ENCODE results near the gene METTL2B.
A peak's percentile ranks its signal among the peaks of the same experiment; 100 is the strongest.
"Not testable (repeated sequence)": the region's sequence is repeated elsewhere in the genome, so short reads cannot be mapped to it uniquely, and the experiment has no call there.

Gene METTL2B

DNA sequence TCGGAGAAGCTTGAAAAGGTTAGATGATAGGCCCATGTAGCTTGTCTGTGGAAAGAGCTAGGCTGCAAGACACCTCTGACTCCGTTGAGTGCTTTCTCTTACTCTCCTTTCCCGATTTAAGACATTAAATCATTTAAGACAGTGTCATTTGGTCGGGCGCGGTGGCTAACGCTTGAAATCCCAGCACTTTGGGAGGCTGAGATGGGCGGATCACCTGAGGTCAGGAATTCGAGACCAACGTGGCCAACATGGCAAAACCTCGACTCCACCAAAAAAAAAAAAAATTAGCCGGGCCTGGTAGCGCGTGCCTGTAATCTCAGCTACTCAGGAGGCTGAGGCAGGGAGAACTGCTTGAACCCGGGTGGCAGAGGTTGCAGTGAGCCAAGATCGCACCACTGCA is 52.6 kb downstream of the METTL2B start:
- DNase-seq: not testable (repeated sequence)

DNA sequence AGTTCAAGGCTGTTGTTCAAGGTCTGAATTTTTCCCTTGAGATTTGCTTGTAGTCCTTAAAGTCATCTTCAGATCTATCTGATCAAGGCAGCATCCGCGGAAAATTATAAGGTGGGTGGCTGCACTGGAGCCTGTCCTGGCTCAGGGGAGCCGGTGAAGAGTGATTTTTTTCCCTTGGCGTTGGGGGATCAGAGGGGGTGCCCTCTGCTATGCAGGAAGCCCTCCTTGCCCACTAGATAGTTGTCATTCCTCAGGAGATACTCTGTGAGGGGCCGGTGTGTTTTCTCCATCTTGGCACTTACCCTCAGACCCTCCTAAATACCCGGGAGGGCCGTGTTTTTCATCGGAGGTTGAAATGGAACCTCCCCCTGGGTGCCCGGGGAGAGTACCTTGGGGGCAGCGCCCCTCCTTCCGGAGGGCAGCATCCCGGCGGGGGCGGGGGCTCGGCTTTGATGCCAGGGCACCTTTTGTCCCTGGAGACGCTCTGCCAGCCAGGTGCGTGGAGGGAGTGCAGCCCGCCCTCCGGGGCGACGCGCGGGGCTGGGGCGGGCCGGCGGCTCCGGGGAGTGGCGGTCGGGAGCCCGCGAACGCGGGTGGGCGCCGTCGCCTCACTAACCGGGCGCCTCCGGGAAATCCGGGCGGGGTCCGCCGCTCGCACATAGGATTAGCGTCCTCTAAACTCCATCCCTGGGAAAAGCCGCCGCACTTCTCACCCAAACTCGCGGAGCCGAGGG is 53.7 kb downstream of the METTL2B start:
- not testable (repeated sequence) for DNase-seq

DNA sequence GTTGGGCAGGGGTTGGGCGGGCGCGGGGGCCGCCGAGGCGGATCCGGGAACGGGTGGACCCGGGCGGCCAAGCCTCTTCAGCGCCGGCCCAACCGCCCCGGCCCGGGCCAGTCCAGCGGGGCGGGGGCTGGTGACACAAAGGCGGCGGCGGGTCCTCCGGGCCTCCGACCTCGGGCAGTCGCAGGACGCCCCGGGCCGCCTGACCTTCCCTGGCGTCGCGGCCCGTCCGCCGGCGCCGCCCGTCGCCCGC is 54.2 kb downstream of the METTL2B start:
- no peak for DNase-seq

DNA sequence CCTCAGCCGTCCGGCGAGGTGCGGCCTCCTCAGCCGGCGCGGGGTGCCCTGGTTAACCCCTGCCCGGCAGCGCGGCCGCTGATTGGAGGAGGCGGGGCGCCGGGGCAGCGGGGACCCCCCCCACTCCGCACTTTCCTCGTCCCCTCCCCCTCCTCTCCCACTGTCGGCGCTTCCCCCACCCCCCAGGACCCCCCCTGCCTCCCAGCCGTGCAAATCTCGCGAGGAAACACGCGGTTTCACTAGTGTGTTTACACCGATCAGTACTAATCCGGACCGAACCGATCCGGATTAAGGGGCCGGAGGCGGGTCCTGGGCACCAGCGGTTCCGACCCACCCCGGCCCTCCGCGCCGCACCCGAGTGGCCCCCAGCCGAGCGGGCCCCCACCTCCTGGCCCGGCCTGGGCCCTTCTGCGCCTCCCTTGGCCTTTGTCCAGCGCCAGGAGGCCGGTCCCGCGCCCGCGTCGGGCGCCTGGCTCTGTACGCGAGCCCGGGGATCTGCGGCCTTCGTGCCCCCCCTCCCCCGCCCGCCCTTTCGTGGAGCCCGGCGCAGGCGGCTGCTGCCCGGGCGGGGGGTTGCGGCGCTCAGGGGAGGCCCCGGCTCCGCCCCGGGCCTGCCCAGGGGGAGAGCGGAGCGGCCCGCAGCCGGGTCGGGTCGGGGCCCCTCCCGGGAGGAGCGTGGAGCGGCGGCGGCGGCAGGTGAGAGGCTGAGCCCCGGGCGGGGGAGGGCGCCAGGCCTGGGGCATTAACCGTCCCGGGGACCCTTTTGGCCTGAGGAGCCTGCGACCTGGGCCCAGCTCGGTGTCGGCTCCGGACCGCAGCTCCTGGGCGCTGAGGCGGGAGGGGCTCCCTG is 54.8 kb downstream of the METTL2B start:
- DNase-seq: peak; percentile 91

DNA sequence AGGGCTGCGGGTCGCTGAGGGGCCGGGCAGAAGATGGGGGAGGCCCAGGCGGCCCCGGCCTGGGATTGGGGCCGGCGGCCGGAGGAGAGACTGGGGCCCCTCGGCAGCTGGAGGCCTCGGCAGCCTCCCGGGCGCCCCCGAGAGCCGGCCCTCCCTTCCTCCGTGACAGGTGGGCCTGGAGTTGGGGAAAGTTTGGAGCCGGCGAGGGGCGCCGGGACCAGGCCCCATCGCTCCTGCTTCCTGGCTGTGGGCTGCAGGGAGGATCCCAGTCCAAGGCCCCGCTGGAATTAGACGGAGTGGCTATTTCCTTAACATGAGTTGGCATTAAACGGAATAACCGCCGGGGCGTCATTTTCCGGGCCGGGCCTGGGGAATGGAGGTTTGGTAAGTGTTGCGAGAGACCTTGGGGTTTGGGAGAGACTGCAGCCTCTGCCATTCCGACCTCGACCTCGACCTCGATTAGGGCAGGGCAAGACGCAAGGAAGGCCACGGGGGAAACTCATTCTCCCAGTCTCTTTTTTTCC is 55.5 kb downstream of the METTL2B start:
- peak; percentile 57 for DNase-seq

DNA sequence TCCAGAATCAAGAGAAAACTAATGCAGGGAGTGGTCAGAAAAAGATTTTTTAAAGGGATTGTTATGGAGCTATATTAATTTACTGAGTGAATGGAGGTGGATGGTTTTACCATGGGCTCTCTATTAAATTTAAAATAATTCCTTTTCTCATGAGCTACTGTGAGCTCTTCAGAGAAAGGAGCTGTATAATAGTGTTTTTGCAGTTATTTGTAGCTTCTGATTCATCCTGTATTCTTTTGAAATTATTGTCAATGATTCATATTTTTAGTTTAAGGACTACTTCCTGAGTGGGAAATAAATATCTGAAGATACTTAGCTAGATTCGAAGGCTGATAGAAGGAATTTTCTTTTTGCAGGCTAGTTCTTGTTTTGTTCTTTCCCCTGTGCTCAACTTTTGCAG is 56.4 kb downstream of the METTL2B start:
- DNase-seq: not testable (repeated sequence)

DNA sequence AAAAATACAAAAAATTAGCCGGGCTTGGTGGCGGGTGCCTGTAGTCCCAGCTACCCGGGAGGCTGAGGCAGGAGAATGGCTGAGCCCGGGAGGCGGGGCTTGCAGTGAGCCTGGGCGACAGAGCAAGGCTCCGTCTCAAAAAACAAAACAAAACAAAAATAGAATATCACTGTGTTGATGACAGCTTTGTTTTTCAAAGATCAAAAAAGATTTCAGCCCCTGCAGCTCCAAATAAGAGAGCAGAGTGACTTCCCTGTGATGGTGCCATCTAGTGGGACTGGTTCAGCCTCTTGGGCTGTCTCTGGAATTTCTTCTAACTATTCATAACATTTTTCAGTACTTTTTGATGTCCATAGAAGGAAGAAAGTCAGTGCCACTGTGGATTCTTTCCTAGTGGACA is 60.9 kb downstream of the METTL2B start:
- peak; percentile 27 for DNase-seq

DNA sequence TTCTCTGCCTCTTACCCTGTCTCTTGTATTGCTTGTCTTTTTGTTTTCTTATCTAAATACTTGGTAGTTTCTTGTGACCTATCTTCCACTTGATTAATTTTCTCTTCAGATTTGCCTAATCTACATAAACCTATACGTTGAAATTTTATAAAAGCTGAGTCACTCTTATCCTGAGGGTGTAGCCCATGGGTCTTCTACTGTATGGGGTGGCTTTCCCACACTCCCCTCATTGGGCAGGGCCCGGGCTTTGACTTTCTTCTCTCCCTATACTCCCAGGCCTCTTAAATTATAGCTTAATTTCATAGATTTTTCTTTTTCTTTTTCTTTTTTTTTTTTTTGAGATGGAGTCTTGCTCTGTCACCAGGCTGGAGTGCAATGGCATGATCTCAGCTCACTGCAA is 66.0 kb downstream of the METTL2B start:
- DNase-seq: peak; percentile 68

DNA sequence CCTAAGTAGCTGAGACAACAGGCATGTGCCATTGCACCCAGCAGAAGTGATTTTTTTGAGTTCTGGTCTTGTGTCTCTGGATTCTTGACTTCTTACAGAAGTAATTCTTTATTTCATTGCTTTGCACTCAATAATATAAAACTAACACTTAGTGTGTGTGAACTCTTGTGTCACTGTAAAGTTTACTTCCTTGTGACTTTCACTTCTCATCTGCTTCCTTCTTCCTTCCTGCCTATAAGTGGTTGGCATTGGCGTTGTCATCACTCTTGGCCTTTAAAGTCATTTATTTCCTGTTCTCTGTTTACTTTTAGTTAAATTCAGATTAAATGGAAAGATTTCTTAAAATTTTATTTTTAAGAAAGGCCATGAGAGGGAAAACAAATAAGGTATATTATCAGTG is 66.8 kb downstream of the METTL2B start:
- not testable (repeated sequence) for DNase-seq

DNA sequence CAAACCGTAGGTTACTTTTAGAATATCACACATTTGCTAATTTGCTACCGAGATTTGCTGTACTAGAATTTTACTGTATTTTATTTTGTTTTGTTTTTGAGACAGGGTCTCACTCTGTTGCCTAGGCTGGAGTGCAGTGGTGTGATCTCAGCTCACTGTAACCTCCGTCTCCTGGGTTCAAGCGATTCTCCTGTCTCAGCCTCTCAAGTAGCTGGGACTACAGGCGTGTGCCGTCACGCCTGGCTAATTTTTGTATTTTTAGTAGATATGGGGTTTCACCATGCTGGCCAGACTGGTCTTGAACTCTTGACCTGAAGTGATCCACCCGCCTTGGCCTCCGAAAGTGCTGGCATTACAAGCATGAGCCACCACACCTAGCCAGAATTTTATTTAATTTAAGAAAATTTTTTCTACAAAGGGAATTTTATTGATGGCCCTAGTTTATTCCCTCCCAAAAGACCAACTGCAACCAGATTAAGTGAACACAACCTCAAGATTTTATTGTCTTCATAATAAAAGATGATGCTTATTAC is 69.8 kb downstream of the METTL2B start:
- not testable (repeated sequence) for DNase-seq

DNA sequence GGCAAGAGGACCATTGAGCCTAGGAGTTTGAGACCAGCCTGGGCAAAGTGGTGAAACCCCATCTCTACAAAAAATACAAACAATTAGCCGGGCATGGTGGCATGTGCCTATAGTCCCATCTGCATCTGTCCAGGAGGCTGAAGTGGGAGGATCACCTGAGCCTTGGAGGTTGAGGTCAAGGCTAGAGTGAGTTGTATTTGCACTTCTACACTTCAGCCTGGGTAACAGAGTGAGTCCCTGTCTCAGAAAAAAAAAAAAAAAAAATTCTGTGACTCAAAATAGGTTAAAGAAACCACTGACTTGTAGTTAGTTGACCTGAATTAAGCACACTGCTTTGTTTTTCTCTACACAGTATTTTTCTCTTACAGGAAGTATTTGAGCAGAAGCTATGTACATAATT is 74.4 kb downstream of the METTL2B start:
- no peak for DNase-seq

DNA sequence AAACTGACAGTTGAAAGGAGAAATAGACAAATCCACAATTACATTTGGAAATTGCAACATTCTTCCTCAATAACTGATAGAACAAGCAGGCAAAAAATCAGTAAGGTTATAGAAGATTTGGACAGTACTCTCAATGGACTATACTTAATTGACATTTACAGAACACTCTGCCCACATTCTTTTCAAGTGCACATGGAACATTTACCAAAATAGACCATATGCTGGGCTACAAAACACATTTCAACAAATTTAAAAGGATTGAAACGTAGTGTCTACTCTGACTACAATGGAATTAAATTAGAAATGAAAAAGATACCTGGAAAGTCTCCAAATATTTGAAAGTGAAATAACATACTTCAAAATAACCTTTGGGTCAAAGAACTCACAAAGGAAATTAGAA is 77.8 kb downstream of the METTL2B start:
- not testable (repeated sequence) for DNase-seq
